ENCODE measurements around the gene LRRC41. TPM values are rescaled to one million over a fixed set of nuclear protein-coding genes. Genes with fewer than 3 reads are reported as not detected.
"Not testable (repeated sequence)": the region's sequence is repeated elsewhere in the genome, so short reads cannot be mapped to it uniquely, and the experiment has no call there.

Gene LRRC41
- polyA plus RNA-seq, 1 donor: 86.2 TPM

DNA sequence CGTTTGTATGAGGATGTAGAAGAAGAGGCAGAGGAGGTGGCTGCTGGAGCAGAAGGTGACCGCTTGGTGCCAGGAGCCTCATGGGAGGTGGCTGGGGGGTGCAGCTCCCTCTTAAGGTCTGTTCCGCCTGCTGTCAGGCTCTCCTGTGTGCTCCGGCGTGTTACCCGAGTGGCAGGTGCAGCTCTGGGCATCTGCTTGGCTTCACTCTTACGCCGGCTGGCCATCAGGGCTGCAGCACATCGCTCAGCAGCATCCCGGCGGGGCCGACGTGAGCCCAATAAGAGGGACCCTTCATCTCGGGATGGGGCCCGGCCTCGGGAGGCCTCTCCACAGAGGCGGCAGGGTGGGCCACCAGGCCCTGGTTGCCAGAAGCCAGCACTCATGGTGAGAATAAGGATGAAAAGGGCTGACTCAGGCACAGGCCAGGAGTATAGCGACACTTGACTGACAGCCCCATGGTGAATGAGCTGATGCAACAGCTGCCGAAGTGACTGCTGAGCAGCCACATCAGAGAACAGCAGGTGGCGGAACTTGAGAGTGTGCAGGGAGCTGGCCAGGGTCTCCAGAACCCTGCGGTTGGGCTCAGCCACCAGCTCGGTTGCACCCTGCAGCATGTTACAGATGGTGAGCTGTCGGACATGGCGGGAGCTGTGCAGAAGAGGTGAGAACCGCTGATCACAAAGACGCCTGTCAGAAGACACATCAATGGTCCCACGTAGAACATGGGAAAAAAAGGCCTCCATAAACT is 17.5 kb downstream of the LRRC41 start:
- no peak for DNase-seq

DNA sequence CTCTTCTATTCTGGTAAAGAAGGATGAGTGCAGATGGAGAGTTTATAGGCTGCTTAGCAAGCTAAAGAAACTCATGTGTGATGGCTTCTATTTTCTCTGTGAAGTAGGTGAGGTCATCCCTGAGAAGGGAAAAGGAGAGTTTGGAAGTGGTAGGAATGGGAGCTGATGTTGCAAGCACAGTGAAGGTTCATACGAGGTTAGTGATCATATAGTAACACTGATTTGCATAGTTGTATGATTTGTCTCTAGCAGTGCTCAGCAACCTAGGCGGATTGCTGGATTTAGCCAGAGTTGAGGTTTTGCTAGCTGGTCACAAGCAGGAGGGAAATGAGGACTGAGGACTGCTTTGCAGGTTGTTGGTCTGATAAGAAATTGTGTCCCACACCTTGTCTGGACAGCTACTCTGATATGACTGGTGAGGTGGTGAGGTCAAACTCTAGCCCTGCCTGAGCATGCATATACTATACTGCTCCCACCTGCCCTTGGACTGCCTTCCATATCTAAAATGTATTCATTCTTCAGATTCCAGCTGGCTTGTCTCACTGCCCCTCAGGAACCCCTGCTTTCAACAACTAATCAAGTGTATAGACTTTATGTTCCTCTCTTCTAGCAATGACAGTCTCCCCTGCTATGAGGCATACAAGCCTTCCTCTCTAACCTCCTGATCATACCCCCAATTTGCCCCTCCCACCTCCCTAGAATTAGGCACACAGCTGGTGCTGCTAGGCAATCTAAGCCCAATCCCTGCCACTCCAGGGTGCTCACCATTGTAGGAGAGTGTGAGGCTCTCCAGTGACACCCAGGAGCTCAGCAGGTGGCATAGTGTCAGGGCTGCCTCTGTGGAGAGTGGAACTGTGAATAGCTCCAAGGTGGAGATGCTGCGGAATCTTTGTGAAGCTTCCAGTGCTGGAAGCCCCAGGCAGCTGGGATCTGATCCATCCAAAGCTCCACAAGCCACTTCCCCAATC is 18.5 kb downstream of the LRRC41 start:
- no peak for DNase-seq

- no peak for DNase-seq
These were observed 19.4 kb downstream of the LRRC41 start for GRCh38 chr1:46284058-46284457.

DNA sequence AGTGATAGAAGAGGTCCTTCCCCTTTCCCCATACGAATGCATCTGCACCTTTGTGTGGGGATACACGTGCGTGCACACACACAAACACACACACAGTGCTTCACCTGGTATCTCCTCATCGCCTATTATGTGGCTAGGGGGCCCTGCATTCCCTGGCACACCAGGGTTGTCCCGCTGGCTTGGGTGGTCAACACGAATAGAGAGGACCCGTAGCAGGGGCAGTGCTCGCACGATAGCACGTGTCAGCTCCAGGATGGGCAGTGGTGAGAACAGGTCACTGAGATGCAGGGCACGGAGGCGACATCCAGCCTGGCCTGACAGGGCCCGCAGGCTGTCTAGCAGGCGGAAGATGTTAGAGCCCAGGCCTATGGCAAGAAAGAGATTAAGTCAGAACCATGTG is 22.4 kb downstream of the LRRC41 start:
- no peak for DNase-seq

DNA sequence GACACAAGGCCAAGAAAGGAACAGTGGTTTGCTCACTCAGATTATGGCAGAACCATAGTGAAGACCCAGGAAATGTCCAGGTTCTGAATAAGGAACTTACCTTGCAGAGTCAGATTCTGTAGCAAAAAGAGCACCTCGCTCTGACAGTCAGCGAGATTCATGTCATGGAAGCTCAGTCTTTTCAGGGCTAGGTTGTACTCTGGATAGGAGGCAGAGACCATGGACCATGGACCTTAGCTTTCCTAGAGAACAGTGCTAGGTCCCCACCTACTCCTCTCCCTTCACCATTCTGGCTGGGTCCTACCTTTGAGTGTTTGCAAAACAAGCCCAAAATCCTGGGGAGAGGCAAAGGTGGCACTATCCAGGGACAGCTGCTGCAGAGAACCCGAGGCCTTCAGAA is 23.3 kb downstream of the LRRC41 start:
- no peak for DNase-seq

- DNase-seq: no peak
These were observed 24.6 kb downstream of the LRRC41 start for GRCh38 chr1:46278807-46279206.

DNA sequence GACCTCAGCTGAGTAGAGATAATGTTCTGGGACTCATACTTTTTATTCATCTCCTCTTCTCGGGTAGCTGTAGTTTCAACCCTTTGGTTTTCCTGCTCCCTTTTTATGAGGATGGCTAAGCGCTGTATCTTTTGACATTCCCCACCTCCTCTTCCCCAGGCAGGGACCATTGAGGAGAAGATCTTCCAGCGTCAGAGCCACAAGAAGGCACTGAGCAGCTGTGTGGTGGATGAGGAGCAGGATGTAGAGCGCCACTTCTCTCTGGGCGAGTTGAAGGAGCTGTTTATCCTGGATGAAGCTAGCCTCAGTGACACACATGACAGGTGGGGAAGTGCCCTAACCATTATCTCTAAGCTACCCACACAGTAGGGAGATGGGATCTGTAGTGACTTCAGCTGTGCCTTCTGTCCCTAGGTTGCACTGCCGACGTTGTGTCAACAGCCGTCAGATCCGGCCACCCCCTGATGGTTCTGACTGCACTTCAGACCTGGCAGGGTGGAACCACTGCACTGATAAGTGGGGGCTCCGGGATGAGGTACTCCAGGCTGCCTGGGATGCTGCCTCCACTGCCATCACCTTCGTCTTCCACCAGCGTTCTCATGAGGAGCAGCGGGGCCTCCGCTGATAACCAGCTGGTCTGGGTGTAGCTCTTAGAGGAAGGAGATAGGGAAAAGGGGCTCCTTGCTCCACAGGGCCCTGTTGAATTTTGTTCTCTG is 25.6 kb downstream of the LRRC41 start:
- no peak for DNase-seq

- no peak for DNase-seq
These were observed 28.4 kb downstream of the LRRC41 start for GRCh38 chr1:46275030-46275337.

- no peak for DNase-seq
These were observed 29.0 kb downstream of the LRRC41 start for GRCh38 chr1:46274225-46275029.

- DNase-seq: no peak
These were observed 34.8 kb downstream of the LRRC41 start for GRCh38 chr1:46268578-46268977.

- no peak for DNase-seq
These were observed 40.3 kb downstream of the LRRC41 start for GRCh38 chr1:46263146-46263545.

GRCh38 chr1:46262508-46262907 is 40.9 kb downstream of the LRRC41 start:
- no peak for DNase-seq

DNA sequence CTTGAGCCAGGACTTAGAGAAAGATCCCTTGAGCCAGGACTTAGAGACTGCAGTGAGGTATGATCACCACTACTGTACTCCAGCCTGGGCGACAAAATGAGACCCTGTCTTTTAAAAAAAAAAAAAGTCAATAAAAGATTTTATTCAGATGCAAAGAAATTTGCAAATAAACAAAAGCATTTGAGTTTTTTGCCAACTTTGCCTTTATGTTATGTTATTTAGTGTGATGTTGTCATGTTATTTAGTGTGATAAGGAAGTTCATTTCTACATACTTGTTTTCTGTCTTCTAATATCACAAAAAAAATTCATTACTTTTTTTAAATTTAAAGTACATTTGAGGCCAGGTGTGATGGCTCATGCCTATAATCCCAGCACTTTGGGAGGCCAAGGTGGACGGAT is 46.9 kb downstream of the LRRC41 start:
- DNase-seq: no peak

GRCh38 chr1:46254668-46255067 is 48.7 kb downstream of the LRRC41 start:
- DNase-seq: no peak

DNA sequence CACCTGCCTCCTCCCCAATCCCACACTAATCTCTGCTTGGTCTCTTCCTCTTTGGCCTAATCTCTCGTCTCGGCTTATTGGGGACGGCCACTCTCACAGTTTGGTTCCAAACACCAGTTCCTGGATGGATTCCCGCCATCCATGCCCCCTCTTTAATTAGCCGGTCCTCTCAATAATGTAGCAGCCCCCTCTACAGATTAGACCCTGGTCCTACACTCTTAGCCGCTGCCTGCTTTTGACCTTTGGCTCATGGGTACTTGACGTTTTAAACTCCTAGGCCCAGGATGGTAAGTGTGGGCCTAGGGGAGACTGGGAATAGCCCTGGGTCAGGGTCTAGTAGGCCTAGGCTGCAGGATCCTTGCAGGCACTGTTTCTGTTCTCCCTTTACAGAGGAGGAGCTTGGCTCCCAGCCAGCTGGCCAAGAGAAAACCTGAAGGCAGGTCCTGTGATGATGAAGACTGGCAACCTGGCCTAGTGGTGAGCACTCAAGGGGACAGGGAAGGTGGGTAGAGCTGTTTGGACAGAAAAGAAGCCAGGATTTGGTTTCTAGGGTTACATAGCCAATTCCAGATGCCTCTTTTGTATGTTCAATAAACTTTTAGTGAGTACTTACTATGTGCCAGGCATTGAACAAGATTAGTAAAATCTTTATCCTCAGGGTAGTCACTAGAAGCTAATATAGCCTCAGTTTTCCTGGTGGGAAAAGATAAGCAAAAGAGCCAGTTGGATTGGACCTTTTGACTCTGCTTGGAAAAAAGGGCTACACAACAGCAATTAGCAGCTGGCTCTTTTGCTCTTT is 55.1 kb downstream of the LRRC41 start:
- DNase-seq: no peak

DNA sequence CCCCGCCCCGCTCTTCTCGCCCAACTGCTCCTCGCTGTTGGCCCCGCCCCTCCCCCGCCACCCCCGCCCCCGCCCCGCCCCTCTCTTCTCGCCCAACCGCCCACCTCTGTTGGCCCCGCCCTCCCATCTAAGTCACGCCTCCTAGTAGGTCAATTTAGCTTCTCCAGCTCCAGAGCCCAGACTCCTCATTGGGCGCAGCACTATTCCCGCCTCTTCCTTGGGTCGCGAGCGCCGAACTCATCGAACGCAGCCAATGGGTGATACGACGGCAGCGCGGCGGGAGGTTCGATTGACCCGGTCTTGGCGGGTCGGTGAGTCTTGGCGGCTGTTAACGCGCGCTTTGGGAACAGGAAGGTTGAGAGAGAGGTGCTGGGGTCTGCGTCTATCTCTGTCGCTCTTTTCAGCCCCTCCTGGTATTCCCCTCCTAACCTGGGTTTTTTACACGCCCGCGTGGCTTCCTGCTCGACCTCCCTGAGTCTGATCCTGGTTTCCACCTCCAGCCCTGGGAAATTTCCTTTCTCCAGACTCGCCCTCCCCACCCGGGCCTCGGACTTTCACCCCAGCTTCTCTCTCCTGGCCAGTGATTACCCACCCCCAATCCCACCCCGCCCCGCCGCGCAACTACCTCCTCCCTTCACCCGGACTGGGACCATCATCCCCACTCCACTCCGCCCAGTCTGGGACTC is 55.8 kb downstream of the LRRC41 start, which contains the start of gene RAD54L:
Gene RAD54L (plus strand): TSS at position 328 of the 686 bp plus-strand sequence. CDS start 643 bp downstream, outside the sequence.
- DNase-seq: peak; percentile 98

- no peak for DNase-seq
These were observed 56.6 kb downstream of the LRRC41 start for GRCh38 chr1:46246548-46247435.

- DNase-seq: not testable (repeated sequence)
These were observed 57.3 kb downstream of the LRRC41 start for GRCh38 chr1:46246136-46246535.

Measured in left kidney (tissue), 2 donors.